ENCODE data around the gene CD160.
A peak's percentile ranks its signal among the peaks of the same experiment; 100 is the strongest.

Gene CD160

GRCh38 chr1:145736191-145736590 lies 16.9 kb downstream of the CD160 start:
- no peak overlapping the region for H3K9ac ChIP-seq
- TF ChIP-seq CTCF (conservative IDR thresholded peaks at IDR 0.05; ENCODE audit: low read depth, low read length) = no peak

GRCh38 chr1:145740269-145740668 lies 21.0 kb downstream of the CD160 start:
- H3K79me2 ChIP-seq (ENCODE audit: insufficient read depth, low read depth) = no peaks in the 10 kb centered on the region
- peaks cover 16% of the 10 kb centered on the region for H3K4me1 ChIP-seq (ENCODE audit: low read depth, poor library complexity, severe bottlenecking)
- H4K20me1 ChIP-seq (ENCODE audit: insufficient read depth) = no peaks in the 10 kb centered on the region
- no peak for TF ChIP-seq CTCF (conservative IDR thresholded peaks at IDR 0.05; ENCODE audit: low read depth, low read length)
- H3K27ac ChIP-seq = no peak overlapping the region
- H3K4me3 ChIP-seq (IDR thresholded peaks at IDR 0.05; ENCODE audit: insufficient read depth, low read depth, low read length) = no peak overlapping the region
- H3K4me2 ChIP-seq = no peak overlapping the region
- no peaks in the 10 kb centered on the region for H3K27me3 ChIP-seq (ENCODE audit: insufficient read depth, low read depth)
- H3K9ac ChIP-seq = no peak overlapping the region
- 0 out of 2 replicates have a peak, but pooled peaks cover 4% of the 10 kb centered on the region for H3K36me3 ChIP-seq (ENCODE audit: insufficient read depth)
- no peak overlapping the region for H2AFZ ChIP-seq (ENCODE audit: low read depth)

More at GRCh38 chr1:145736191-145736590, 16.9 kb downstream of the CD160 start:
- Histone ChIP-seq H3K4me3 (IDR thresholded peaks at IDR 0.05; ENCODE audit: insufficient read depth, low read depth, low read length) (no peak overlapping the region), H3K79me2 (ENCODE audit: insufficient read depth, low read depth) (no peaks in the 10 kb centered on the region), H3K36me3 (ENCODE audit: insufficient read depth) (no peaks in the 10 kb centered on the region), H3K27me3 (ENCODE audit: insufficient read depth, low read depth) (no peaks in the 10 kb centered on the region), H3K27ac (no peak overlapping the region), H2AFZ (ENCODE audit: low read depth) (no peak overlapping the region), H4K20me1 (ENCODE audit: insufficient read depth) (no peaks in the 10 kb centered on the region), H3K4me2 (no peak overlapping the region), H3K4me1 (ENCODE audit: low read depth, poor library complexity, severe bottlenecking) (peaks cover 9% of the 10 kb centered on the region)

- H3K4me3 ChIP-seq (IDR thresholded peaks at IDR 0.05; ENCODE audit: insufficient read depth, low read depth, low read length) = peak overlapping the region; percentile 77
- no peak for TF ChIP-seq CTCF (conservative IDR thresholded peaks at IDR 0.05; ENCODE audit: low read depth, low read length)
Measured at GRCh38 chr1:145747398-145748247, 28.3 kb downstream of the CD160 start.

GRCh38 chr1:145750426-145750825 lies 31.1 kb downstream of the CD160 start:
- Histone ChIP-seq H3K36me3 (ENCODE audit: insufficient read depth) (peaks cover 3% of the 10 kb centered on the region; the same call in 1 of the 2 replicates), H3K27ac (no peak overlapping the region), H3K4me1 (ENCODE audit: low read depth, poor library complexity, severe bottlenecking) (peaks cover 84% of the 10 kb centered on the region), H3K27me3 (ENCODE audit: insufficient read depth, low read depth) (no peaks in the 10 kb centered on the region), H3K4me3 (IDR thresholded peaks at IDR 0.05; ENCODE audit: insufficient read depth, low read depth, low read length) (no peak overlapping the region), H3K9ac (no peak overlapping the region), H3K79me2 (ENCODE audit: insufficient read depth, low read depth) (no peaks in the 10 kb centered on the region), H4K20me1 (ENCODE audit: insufficient read depth) (no peaks in the 10 kb centered on the region), H3K4me2 (no peak overlapping the region), H2AFZ (ENCODE audit: low read depth) (no peak overlapping the region)
- TF ChIP-seq CTCF (conservative IDR thresholded peaks at IDR 0.05; ENCODE audit: low read depth, low read length) = no peak

More at GRCh38 chr1:145747398-145748247, 28.3 kb downstream of the CD160 start:
- no peaks in the 10 kb centered on the region for H3K27me3 ChIP-seq (ENCODE audit: insufficient read depth, low read depth)
- peak overlapping the region; percentile 76 for H3K27ac ChIP-seq
- peak overlapping the region; percentile 5 for H2AFZ ChIP-seq (ENCODE audit: low read depth)
- H3K79me2 ChIP-seq (ENCODE audit: insufficient read depth, low read depth) = no peaks in the 10 kb centered on the region
- H3K36me3 ChIP-seq (ENCODE audit: insufficient read depth) = peaks cover 7% of the 10 kb centered on the region; the same call in 1 of the 2 replicates
- H3K4me1 ChIP-seq (ENCODE audit: low read depth, poor library complexity, severe bottlenecking) = peaks cover 77% of the 10 kb centered on the region
- peak overlapping the region; percentile 57 for H3K4me2 ChIP-seq
- peak overlapping the region; percentile 40 for H3K9ac ChIP-seq
- no peaks in the 10 kb centered on the region for H4K20me1 ChIP-seq (ENCODE audit: insufficient read depth)

Data from KMS-11 (cell line).